ENCODE data around the gene ARHGAP10. TPM values are rescaled to one million over a fixed set of nuclear protein-coding genes. Genes with fewer than 3 reads are reported as not detected.

ARHGAP10 gene
- total RNA-seq, 1 experiment from 2014 or later = 36.6 TPM

DNA sequence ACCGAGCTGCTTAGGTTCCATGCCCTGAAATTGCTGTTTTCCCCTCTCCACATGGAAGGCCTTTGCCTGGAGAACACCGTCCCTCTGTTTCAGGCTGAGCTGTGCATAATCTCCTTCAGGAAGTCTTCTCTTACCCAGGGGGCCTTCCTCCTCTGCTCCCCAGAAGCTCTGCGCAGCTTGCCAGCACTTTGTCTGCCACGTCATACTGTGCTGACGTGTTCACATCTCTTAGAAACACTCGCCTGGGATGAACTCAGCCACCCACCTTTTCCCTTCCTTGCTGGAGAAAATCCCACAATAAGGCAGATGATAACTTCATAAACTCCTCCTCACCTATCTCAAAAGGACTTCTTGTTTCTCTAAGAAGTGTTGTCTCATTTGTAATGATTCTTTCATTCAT is 110.7 kb downstream of the ARHGAP10 start:
- intact Hi-C loops (cut with micrococcal nuclease; ENCODE audit: unreplicated experiment) = loop anchor here (5.0 kb wide), 1 partner anchor 70 kb away; no protein-coding TSS in a partner anchor
- H3K27me3 ChIP-seq (replicated peaks; ENCODE audit: control insufficient read depth, insufficient read depth, low read length) = no peaks in the 10 kb centered on the region
- H3K4me3 Mint-ChIP-seq (ENCODE audit: unreplicated experiment) = no peak overlapping the region
- no peak overlapping the region for H3K4me3 ChIP-seq (ENCODE audit: low read depth, low read length)
- DNase-seq = no peak
- peaks cover 19% of the 10 kb centered on the region for H3K4me1 ChIP-seq
- no peaks in the 10 kb centered on the region for H3K9me3 Mint-ChIP-seq (ENCODE audit: unreplicated experiment)
- ChIA-PET POLR2A (no interaction called here), CTCF (interaction anchor here (0.9 to 1.7 kb wide), 2 partner anchors 24 to 90 kb away, joined by 3 to 11 read pairs; no protein-coding TSS in a partner anchor)
- TF ChIP-seq, protein P1, sequence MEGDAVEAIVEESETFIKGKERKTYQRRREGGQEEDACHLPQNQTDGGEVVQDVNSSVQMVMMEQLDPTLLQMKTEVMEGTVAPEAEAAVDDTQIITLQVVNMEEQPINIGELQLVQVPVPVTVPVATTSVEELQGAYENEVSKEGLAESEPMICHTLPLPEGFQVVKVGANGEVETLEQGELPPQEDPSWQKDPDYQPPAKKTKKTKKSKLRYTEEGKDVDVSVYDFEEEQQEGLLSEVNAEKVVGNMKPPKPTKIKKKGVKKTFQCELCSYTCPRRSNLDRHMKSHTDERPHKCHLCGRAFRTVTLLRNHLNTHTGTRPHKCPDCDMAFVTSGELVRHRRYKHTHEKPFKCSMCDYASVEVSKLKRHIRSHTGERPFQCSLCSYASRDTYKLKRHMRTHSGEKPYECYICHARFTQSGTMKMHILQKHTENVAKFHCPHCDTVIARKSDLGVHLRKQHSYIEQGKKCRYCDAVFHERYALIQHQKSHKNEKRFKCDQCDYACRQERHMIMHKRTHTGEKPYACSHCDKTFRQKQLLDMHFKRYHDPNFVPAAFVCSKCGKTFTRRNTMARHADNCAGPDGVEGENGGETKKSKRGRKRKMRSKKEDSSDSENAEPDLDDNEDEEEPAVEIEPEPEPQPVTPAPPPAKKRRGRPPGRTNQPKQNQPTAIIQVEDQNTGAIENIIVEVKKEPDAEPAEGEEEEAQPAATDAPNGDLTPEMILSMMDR (IDR thresholded peaks at IDR 0.05; ENCODE audit: insufficient read depth in 1 of 2, low read depth in 1 of 2, low read length in 1 of 2, severe bottlenecking in 1 of 2, unreplicated experiment in 1 of 2) = no peak
- no peaks in the 10 kb centered on the region for H3K36me3 ChIP-seq (ENCODE audit: control insufficient read depth, insufficient read depth, low read length)
- peaks cover 10% of the 10 kb centered on the region for H3K4me1 Mint-ChIP-seq (ENCODE audit: low read depth, unreplicated experiment)
- BruUV-seq (replicated peaks) = no TSS peak
- peaks cover 14% of the 10 kb centered on the region for H3K36me3 Mint-ChIP-seq (ENCODE audit: insufficient read depth, unreplicated experiment)
- H3K27me3 Mint-ChIP-seq (ENCODE audit: insufficient read depth, unreplicated experiment) = no peaks in the 10 kb centered on the region
- no peak overlapping the region for H3K27ac Mint-ChIP-seq (ENCODE audit: unreplicated experiment)
- no peaks in the 10 kb centered on the region for H3K9me3 ChIP-seq

DNA sequence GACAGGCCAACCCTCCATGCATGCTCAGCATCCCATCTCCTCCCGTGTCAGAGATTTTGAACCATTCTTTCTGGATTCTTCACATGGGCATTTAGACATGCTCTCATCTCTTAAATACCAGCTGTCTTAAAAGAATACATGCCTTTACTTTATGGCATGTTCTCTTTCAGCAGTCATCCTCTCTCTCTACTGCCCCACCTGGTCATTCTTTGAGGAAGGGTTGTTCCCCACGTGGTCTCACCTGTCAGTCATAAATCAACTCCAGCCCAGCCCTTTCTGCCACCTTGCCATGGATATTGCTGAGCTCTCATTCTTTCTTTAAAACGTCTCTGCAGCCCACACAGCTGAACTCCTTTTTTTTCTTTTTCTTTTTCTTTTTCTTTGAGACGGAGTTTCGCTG is 111.3 kb downstream of the ARHGAP10 start:
- POLR2A ChIA-PET = no interaction called here
- H3K27me3 Mint-ChIP-seq (ENCODE audit: insufficient read depth, unreplicated experiment) = no peaks in the 10 kb centered on the region
- intact Hi-C loops (cut with micrococcal nuclease; ENCODE audit: unreplicated experiment) = loop anchor here (5.0 kb wide), 1 partner anchor 71 kb away; no protein-coding TSS in a partner anchor
- Histone ChIP-seq H3K4me3 (ENCODE audit: low read depth, low read length) (no peak overlapping the region), H3K27me3 (replicated peaks; ENCODE audit: control insufficient read depth, insufficient read depth, low read length) (no peaks in the 10 kb centered on the region), H3K36me3 (ENCODE audit: control insufficient read depth, insufficient read depth, low read length) (no peaks in the 10 kb centered on the region), H3K4me1 (peaks cover 19% of the 10 kb centered on the region), H3K9me3 (no peaks in the 10 kb centered on the region)
- H3K9me3 Mint-ChIP-seq (ENCODE audit: unreplicated experiment) = no peaks in the 10 kb centered on the region
- H3K4me1 Mint-ChIP-seq (ENCODE audit: low read depth, unreplicated experiment) = peaks cover 10% of the 10 kb centered on the region
- H3K4me3 Mint-ChIP-seq (ENCODE audit: unreplicated experiment) = no peak overlapping the region
- peaks cover 14% of the 10 kb centered on the region for H3K36me3 Mint-ChIP-seq (ENCODE audit: insufficient read depth, unreplicated experiment)
- no peak overlapping the region for H3K27ac Mint-ChIP-seq (ENCODE audit: unreplicated experiment)
- CTCF ChIA-PET = interaction anchor here (0.9 to 1.7 kb wide), 2 partner anchors 23 to 90 kb away, joined by 3 to 11 read pairs; no protein-coding TSS in a partner anchor
- BruUV-seq (replicated peaks) = no TSS peak
- TF ChIP-seq, protein P1 (IDR thresholded peaks at IDR 0.05; ENCODE audit: insufficient read depth in 1 of 2, low read depth in 1 of 2, low read length in 1 of 2, severe bottlenecking in 1 of 2, unreplicated experiment in 1 of 2) = peak in 1 of 2 experiments; percentile 30
- peak; percentile 57 to 66 for DNase-seq

DNA sequence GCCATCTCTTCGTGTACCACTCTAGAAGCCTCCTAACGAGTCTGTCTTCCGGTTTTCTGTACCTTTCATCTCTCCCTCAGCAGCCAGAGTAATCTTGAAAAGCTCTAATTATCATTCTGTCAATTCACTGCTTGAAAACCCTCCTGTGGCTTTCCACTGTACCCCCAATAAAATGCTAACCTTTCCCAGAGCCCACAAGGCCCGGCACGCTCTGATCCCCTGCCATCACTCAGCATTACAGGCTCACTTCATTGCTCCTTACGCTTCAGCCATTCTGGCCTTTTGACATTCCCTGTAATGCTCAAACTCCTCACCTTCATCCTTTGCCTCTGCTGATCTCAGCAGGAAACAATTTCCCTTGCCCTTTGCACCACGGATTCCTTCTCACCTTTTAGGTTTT is 112.9 kb downstream of the ARHGAP10 start:
- Histone ChIP-seq H3K4me1 (peaks cover 19% of the 10 kb centered on the region), H3K4me3 (ENCODE audit: low read depth, low read length) (no peak overlapping the region), H3K36me3 (ENCODE audit: control insufficient read depth, insufficient read depth, low read length) (no peaks in the 10 kb centered on the region), H3K27me3 (replicated peaks; ENCODE audit: control insufficient read depth, insufficient read depth, low read length) (no peaks in the 10 kb centered on the region), H3K9me3 (no peaks in the 10 kb centered on the region)
- Mint-ChIP-seq H3K27me3 (ENCODE audit: insufficient read depth, unreplicated experiment) (no peaks in the 10 kb centered on the region), H3K4me3 (ENCODE audit: unreplicated experiment) (no peak overlapping the region), H3K27ac (ENCODE audit: unreplicated experiment) (no peak overlapping the region), H3K4me1 (ENCODE audit: low read depth, unreplicated experiment) (no peaks in the 10 kb centered on the region), H3K9me3 (ENCODE audit: unreplicated experiment) (no peaks in the 10 kb centered on the region), H3K36me3 (ENCODE audit: insufficient read depth, unreplicated experiment) (peaks cover 16% of the 10 kb centered on the region)
- ChIA-PET POLR2A (no interaction called here), CTCF (interaction anchor here (1.6 kb wide), 1 partner anchor 22 kb away, joined by 7 read pairs; no protein-coding TSS in a partner anchor)
- TF ChIP-seq, protein P1 (IDR thresholded peaks at IDR 0.05; ENCODE audit: insufficient read depth in 1 of 2, low read depth in 1 of 2, low read length in 1 of 2, severe bottlenecking in 1 of 2, unreplicated experiment in 1 of 2) = no peak
- intact Hi-C loops (cut with micrococcal nuclease; ENCODE audit: unreplicated experiment) = loop anchor here (5.0 kb wide), 1 partner anchor 72 kb away; no protein-coding TSS in a partner anchor
- BruUV-seq (replicated peaks) = no TSS peak
- no peak for DNase-seq
